Ovary (tissue), 1 donor: ENCODE data around the gene SV2C.
"Not testable (repeated sequence)": the region's sequence is repeated elsewhere in the genome, so short reads cannot be mapped to it uniquely, and the experiment has no call there.

Experiments used
- EP300 ChIP-seq: sonication (generic); formaldehyde crosslinking; IDR thresholded peaks from one replicate; pipeline ENCODE4 v1.6.1; 2017; ENCODE audit warnings: antibody characterized with exemption
- POLR2A ChIP-seq: fragments of 450-650 bp; IDR thresholded peaks from one replicate; pipeline ENCODE4 v1.6.1; 2017; ENCODE audit warnings: antibody characterized with exemption, mild to moderate bottlenecking, moderate library complexity

DNA sequence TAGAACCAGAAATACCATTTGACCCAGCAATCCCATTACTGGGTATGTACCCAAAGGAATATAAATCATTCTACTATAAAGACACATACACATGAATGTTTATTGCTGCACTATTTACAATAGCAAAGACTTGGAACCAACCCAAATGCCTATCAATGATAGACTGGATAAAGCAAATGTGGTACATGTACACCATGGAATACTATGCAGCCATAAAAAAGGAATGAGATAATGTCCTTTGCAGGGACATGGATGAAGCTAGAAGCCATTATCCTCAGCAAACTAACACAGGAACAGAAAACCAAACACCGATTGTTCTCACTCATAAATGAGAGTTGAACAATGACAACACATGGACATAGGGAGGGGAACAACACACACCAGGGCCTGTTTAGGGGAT is 240.3 kb downstream of the SV2C start:
- not testable (repeated sequence) for TF ChIP-seq EP300, POLR2A
